Measurements from ENCODE around the gene LRFN4.

- TF ChIP-seq POLR2A (IDR thresholded peaks at IDR 0.05) (no peak), CTCF (IDR thresholded peaks at IDR 0.05) (no peak)
These were observed 6.7 kb downstream of the LRFN4 start for GRCh38 chr11:66863428-66864125.
